HG03439 (cell line): ENCODE measurements around the gene TOX3.

Experiments used
- ATAC-seq: cut with Tn5 transposase; IDR thresholded peaks from one replicate; pipeline ENCODE4 v1.9.1; 2021; ENCODE audit warnings: mild to moderate bottlenecking, moderate library complexity; ENCODE audit not compliant: unreplicated experiment

Gene TOX3

DNA sequence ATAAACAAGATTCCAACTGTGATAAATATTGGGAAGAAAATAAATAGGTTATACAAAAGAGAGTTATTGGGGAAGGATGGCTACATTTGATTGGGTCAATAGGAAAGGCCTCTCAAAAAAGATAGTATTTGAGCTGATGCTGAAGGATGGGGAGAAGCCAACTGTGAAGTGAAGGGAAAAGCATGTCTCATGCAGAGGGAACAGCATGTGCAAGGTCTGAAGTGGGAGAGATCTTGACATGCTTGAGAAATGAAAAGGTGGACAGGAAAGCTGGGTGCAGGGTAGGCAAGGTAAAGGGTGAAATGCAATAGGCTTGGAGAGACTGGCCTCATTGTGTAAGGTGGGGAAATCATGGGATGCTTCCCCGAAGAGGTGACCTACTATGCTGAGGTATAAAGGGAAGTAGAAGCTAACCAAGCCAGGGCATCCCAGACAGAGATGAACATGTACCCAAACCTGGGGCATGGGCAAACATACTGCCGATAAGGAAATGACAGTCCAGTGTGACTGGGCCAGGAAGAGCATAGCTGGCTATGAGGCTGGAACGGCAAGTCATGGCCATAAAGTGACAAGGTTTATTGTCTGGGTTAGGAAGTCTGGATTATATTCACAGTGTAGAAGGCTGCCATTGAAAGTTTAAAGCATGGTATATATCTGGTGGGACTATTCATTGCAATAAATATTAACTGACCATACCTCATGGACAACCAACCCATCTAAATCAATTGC is 91.2 kb downstream of the TOX3 start:
- ATAC-seq: no peak

DNA sequence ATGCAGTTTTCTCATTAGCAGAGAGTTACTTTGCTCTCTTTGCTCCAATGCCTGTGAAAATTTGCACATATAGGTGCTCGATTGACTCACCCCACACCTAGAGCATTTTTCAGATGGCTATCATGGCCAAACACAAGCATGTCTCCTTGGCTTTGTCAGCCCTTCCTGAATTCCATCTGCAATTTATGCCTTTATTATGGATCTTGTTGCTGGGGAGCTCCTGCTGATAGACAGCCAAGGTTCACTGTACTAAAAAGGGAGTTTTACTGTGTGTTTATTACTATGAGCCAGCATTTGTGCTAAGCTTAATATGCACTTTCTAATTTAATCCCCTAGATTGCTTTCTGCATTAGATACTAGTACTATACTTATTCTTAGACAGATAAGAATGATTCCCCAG is 93.3 kb downstream of the TOX3 start:
- ATAC-seq: no peak

GRCh38 chr16:52451971-52452421 is 94.9 kb downstream of the TOX3 start:
- no peak for ATAC-seq

DNA sequence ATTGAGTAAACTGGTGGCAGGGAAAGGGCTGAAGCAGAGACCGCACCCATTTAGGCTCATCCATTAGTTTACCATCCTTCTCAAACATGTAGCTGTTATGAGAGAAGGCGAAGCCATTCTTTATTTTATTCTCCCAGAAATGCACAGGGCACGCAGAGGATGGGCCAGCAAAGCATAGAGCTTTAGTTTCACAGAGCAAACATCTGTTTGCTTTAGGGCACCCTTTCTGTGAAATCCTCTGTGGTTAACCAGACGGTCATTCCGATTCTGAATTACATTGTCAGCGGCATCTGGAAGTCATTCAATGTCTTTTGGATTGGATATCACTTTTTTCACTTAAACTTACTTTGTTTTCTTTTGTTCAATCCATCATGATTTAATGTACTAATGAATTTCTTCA is 96.0 kb downstream of the TOX3 start:
- no peak for ATAC-seq

DNA sequence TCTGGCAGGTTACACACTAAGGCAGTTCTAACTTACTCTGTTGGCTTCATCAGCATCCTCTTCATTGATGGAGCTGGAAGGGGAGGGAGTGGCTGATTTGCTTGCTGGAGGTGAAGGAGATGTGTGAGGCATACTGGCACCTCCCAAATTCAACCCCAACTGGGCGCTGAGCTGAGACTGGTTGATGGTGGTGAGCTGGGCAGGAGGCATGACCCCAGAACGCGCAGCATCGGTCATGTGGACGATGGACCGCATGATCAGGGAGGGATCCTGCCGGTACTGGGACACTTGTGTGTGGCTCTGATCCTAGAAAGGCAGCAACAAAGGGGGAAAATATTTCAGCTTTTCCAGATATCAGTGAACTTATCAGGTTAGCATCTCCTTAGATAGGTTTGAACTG is 96.7 kb downstream of the TOX3 start:
- ATAC-seq: no peak

- no peak for ATAC-seq
Observed at GRCh38 chr16:52446080-52446479, 100.9 kb downstream of the TOX3 start.

DNA sequence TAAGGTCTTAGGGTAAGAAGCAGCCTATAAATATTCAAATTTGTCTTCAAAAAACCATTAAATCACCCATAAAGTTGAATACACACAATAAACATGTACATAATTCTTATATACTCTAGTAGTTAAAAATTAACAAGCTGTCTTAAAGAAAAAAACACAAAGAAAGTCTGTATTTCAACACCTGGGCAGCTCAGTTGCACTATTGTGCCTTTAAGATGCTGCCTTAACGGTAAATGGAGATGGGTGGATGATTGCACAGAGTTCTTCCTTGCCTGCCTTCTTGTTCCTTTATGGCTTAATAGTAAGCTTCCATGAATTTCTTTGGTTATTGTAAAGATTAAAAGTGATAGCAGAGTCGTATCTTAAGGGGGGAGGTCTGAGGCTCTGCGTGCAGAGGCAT is 105.1 kb downstream of the TOX3 start:
- no peak for ATAC-seq

DNA sequence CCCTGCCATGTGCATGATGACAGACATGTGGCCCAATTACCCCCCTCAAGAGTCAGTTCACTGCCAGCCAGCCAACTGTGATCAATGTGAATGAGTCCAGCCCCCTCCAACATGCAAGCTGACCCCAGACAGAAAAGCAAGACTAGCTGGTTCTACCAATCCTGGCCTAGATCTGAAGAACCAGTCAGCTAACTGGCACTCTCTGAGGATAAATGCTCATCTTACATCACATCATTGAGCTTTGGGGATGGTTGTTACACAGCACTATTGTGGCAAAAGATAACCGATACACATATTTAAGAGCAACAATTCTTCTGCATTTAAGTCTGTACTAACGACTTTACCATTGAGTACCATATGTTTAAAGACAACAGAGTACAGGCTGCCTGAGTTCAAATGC is 106.7 kb downstream of the TOX3 start:
- no peak for ATAC-seq

DNA sequence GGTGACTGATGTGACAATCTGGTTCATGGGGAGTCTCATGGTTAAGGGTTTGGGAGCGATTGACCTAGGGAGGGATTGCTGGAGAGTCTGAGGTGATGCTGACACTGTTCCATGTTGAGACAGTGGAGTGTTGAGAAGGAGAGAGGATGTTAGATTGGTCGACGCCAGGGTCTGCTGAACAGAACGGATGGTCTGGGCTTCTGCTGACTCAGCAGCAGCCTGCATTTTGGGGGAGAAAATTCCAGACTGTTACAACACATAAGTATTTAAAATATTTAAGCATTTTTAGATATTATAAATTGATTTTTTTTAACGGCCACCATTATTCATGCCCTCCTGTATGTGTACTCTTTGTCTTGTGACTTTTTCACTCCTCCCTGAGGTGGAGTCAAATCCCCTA is 107.2 kb downstream of the TOX3 start:
- ATAC-seq: no peak

- no peak for ATAC-seq
Observed at GRCh38 chr16:52439171-52439701, 107.7 kb downstream of the TOX3 start.

DNA sequence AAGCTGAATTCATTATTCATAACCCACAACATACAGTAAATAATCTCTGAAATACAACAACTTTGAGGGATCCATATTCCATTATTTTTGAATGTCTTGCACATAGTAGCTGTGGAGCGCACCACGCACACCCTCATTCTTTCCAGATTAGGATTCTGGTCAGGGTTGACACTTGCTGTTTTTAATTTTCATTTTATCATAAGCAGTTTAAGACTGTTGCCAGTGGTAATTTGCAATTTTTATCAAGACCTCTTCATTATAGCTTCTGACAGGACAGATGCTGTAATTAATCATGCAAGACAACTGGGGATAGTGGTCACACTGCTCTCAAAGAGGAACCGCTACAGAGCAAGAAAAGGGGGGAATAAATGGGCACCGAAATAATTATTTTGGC is 109.7 kb downstream of the TOX3 start:
- ATAC-seq: no peak

DNA sequence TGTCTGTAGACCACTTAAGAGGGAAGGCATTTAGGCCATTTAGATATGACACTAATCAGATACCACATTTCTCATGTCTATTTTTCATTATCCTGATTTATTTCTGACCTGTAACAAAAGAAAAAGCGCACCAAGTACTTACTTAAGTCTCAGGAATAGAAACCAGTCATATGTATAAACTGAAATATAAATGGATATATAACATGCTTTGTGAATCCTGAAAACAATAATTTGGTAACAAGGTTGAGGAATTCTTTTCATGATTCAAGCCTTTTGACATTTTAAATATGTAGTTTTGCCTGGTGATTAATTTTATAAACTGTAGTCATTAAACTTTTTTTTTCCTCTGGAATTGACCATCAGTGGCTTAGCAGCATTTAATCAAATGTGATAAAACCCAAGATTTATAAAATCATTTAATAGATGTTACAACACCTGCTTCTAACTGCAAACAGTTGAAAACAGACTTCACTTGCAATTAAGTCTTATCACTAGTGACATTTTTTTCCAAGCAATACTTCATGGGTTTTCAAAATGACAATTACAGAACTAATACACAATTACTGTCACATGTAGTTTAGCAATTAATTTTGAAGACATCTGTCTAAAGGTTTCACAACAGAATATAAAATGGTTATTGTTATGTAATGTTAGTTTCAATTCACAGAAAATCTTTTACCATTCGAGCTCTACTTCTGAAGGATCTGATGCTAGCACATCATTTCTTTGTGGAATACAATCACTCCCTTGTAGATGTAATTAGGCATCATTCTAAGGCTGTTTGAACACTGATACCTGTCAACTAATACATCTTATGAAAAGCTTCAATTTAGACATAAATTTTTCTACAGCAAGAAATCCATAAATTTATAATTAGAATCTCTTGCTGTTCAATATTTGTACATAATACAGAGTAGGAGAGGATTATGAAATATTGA is 110.3 kb downstream of the TOX3 start:
- no peak for ATAC-seq

GRCh38 chr16:52434224-52434623 is 112.7 kb downstream of the TOX3 start:
- ATAC-seq: no peak

DNA sequence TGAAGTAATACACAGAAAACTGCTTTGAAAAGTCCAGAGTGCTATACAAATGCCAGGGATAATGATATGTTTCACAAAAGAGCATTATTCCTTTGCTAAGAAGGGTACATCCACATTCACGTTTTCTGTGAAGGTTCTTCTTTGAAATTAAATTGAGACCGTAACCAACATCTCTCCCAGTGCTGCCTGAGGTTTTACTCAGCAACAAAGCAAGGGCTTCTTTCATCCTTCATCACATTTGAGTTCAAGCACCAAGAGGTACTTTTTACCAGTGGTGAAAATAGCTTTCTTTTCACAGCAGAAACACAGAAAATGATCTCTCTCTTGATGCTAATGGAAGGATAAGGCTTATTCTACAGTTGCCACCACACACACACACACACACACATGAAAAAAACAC is 113.3 kb downstream of the TOX3 start:
- ATAC-seq: no peak

DNA sequence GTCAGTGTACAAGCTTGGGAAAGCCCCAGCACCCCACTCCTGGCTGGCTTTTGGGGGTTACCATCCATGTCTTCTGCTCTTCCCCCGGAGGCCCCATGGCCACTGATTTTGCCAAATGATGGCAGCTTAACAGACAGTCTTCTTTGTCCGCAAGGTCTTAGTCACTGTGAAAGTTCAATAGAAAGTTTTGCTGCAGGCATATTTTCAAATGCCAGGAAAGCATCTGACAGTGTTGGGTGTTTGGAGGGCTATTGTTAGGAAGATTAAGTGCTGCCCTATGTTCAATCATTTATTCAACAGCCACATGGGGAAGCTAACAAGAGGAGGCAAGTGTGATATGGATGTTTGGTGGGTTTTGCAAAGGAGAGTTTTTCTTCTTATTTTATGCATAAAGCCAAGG is 122.4 kb downstream of the TOX3 start:
- no peak for ATAC-seq

GRCh38 chr16:52422307-52422706 is 124.6 kb downstream of the TOX3 start:
- ATAC-seq: no peak

GRCh38 chr16:52418201-52418600 is 128.7 kb downstream of the TOX3 start:
- no peak for ATAC-seq

DNA sequence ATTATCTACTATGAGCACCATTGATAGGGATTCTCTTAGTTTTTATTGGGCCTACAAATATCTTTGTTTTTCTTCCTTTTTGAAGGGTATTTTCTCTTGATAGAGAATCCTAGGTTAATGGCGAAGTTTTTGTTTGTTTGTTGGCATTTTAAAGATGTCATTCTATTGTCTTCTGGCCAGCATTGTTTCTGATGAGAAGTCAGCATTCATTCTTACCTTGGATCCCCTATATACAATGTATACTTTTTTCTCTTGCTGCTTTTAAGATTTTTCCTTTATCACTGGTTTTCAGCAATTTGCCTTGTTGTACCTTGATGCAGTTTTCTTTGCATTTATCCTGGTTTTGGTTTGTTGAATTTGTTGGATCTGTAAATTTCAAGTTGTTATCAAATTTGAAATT is 130.1 kb downstream of the TOX3 start:
- ATAC-seq: no peak

GRCh38 chr16:52411011-52411410 is 135.9 kb downstream of the TOX3 start:
- ATAC-seq: no peak

GRCh38 chr16:52408191-52408845 is 138.6 kb downstream of the TOX3 start:
- ATAC-seq: no peak

- ATAC-seq: no peak
Observed at GRCh38 chr16:52407778-52408177, 139.2 kb downstream of the TOX3 start.
